Fibroblast of the conjunctiva (primary cell): ENCODE results near the gene CTDP1.
"Not testable (repeated sequence)": the region's sequence is repeated elsewhere in the genome, so short reads cannot be mapped to it uniquely, and the experiment has no call there.

Source experiments
- DNase-seq: peaks from one replicate; pipeline ENCODE4 v3.0.0-alpha.2; 2010; ENCODE audit warnings: low read depth

Gene CTDP1

GRCh38 chr18:79681484-79682387, 2.1 kb downstream of the CTDP1 start:
- no peak for DNase-seq

- DNase-seq, result no peak
These were observed 2.9 kb downstream of the CTDP1 start for GRCh38 chr18:79682481-79682880.

- DNase-seq, result no peak
These were observed 3.5 kb downstream of the CTDP1 start for GRCh38 chr18:79682894-79683625.

- DNase-seq, result no peak
These were observed 4.2 kb downstream of the CTDP1 start for GRCh38 chr18:79683626-79684282.

GRCh38 chr18:79684283-79684631, 4.7 kb downstream of the CTDP1 start:
- DNase-seq, result no peak

- no peak for DNase-seq
These were observed 5.2 kb downstream of the CTDP1 start for GRCh38 chr18:79684787-79685186.

- DNase-seq, result no peak
These were observed 5.7 kb downstream of the CTDP1 start for GRCh38 chr18:79685281-79685680.

GRCh38 chr18:79685971-79686370, 6.4 kb downstream of the CTDP1 start:
- no peak for DNase-seq

- DNase-seq, result no peak
These were observed 8.2 kb downstream of the CTDP1 start for GRCh38 chr18:79687806-79688205.

- no peak for DNase-seq
These were observed 10.5 kb downstream of the CTDP1 start for GRCh38 chr18:79690071-79690470.

GRCh38 chr18:79690586-79691482, 11.2 kb downstream of the CTDP1 start:
- DNase-seq, result no peak

- DNase-seq, result no peak
These were observed 12.5 kb downstream of the CTDP1 start for GRCh38 chr18:79692056-79692455.

- no peak for DNase-seq
These were observed 13.3 kb downstream of the CTDP1 start for GRCh38 chr18:79692886-79693285.

- no peak for DNase-seq
These were observed 14.1 kb downstream of the CTDP1 start for GRCh38 chr18:79693561-79694205.

GRCh38 chr18:79694206-79694894, 14.7 kb downstream of the CTDP1 start:
- DNase-seq, result not testable (repeated sequence)

- no peak for DNase-seq
These were observed 15.3 kb downstream of the CTDP1 start for GRCh38 chr18:79694895-79695213.

GRCh38 chr18:79695269-79695668, 15.7 kb downstream of the CTDP1 start:
- DNase-seq, result no peak

- no peak for DNase-seq
These were observed 16.6 kb downstream of the CTDP1 start for GRCh38 chr18:79695856-79696850.

- DNase-seq, result no peak
These were observed 17.6 kb downstream of the CTDP1 start for GRCh38 chr18:79697178-79697577.

GRCh38 chr18:79697976-79698375, 18.4 kb downstream of the CTDP1 start:
- no peak for DNase-seq
